Measurements from ENCODE around the gene QPRT. TPM values are rescaled to one million over a fixed set of nuclear protein-coding genes. Genes with fewer than 3 reads are reported as not detected.
"Not testable (repeated sequence)": the region's sequence is repeated elsewhere in the genome, so short reads cannot be mapped to it uniquely, and the experiment has no call there.

QPRT gene
- polyA plus RNA-seq (ENCODE audit: insufficient read depth in 1 of 5, insufficient read length in 5 of 5, low replicate concordance in 1 of 5), result 10 to 100 TPM; 41.9 to 70.9 (median 51.6) TPM
- long read RNA-seq, donor 1, transcript QPRT-204 (1 exons, 2,199 nt), result major isoform, 52 of 109 reads
- long read RNA-seq, donor 1, transcript QPRT-202 (4 exons, 2,343 nt), result minor isoform, 46 of 109 reads
- long read RNA-seq, donor 1, partial matches to known transcripts, result 11 of 109 reads
- long read RNA-seq, donor 1, other reads (novel, unspliced or antisense), result 0 of 109 reads
- long read RNA-seq, donor 2, transcript QPRT-204 (1 exons, 2,199 nt), result minor isoform, 17 of 45 reads
- long read RNA-seq, donor 2, transcript QPRT-202 (4 exons, 2,343 nt), result major isoform, 22 of 45 reads
- long read RNA-seq, donor 2, partial matches to known transcripts, result 6 of 45 reads
- long read RNA-seq, donor 2, other reads (novel, unspliced or antisense), result 0 of 45 reads
- long read RNA-seq, donor 3, transcript QPRT-204 (1 exons, 2,199 nt), result major isoform, 56 of 80 reads
- long read RNA-seq, donor 3, transcript QPRT-202 (4 exons, 2,343 nt), result minor isoform, 22 of 80 reads
- long read RNA-seq, donor 3, partial matches to known transcripts, result 0 of 80 reads
- long read RNA-seq, donor 3, other reads (novel, unspliced or antisense), result 0 of 80 reads
- long read RNA-seq, donor 4, transcript QPRT-204 (1 exons, 2,199 nt), result major isoform, 41 of 67 reads
- long read RNA-seq, donor 4, transcript QPRT-202 (4 exons, 2,343 nt), result minor isoform, 18 of 67 reads
- long read RNA-seq, donor 4, partial matches to known transcripts, result 8 of 67 reads
- long read RNA-seq, donor 4, other reads (novel, unspliced or antisense), result 0 of 67 reads
- long read RNA-seq, donor 5, transcript QPRT-204 (1 exons, 2,199 nt), result minor isoform, 35 of 100 reads
- long read RNA-seq, donor 5, transcript QPRT-202 (4 exons, 2,343 nt), result major isoform, 36 of 100 reads
- long read RNA-seq, donor 5, partial matches to known transcripts, result 22 of 100 reads
- long read RNA-seq, donor 5, other reads (novel, unspliced or antisense), result 7 of 100 reads
- long read RNA-seq, donor 6, transcript QPRT-202 (4 exons, 2,343 nt), result major isoform, 46 of 87 reads
- long read RNA-seq, donor 6, transcript QPRT-204 (1 exons, 2,199 nt), result minor isoform, 30 of 87 reads
- long read RNA-seq, donor 6, partial matches to known transcripts, result 9 of 87 reads
- long read RNA-seq, donor 6, other reads (novel, unspliced or antisense), result 0 of 87 reads
- long read RNA-seq, donor 7, transcript QPRT-204 (1 exons, 2,199 nt), result minor isoform, 16 of 58 reads
- long read RNA-seq, donor 7, transcript QPRT-202 (4 exons, 2,343 nt), result major isoform, 21 of 58 reads
- long read RNA-seq, donor 7, partial matches to known transcripts, result 20 of 58 reads
- long read RNA-seq, donor 7, other reads (novel, unspliced or antisense), result 0 of 58 reads
- long read RNA-seq, donor 8, transcript QPRT-204 (1 exons, 2,199 nt), result major isoform, 24 of 54 reads
- long read RNA-seq, donor 8, transcript QPRT-202 (4 exons, 2,343 nt), result minor isoform, 23 of 54 reads
- long read RNA-seq, donor 8, partial matches to known transcripts, result 7 of 54 reads
- long read RNA-seq, donor 8, other reads (novel, unspliced or antisense), result 0 of 54 reads

DNA sequence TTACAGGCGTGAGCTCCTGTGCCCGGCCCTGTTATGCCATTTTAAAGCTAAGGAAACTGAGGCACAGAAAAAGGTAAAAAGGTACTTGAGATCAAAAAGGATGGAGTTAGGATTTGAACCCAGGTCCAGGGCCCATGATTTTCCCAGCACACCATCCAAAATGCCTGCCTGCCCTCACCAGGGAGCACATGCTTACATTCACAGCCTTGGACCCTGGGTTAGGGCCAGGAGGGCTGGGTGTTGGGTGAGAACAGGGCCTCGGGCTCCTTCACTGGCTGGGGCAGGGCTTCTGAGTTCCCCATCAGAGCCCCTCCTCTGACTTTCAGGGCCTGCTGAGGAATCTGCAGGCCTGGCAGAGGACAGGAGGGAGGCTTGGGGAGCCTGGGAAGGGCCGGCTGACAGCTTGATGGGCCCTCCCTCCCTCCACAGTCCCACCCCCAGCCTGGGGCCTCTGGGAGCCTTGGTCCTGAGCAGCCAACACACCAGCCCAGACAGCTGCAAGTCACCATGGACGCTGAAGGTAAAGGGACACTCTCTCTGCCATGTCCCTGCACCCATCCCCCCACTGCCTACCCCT lies at the start of gene QPRT:
Gene QPRT (plus strand): TSS at position 490 of the 577 bp plus-strand sequence. CDS start 18 bp downstream, at position 508.
- DNase-seq, result peak; percentile 70 to 77

GRCh38 chr16:29629318-29629717 lies 49.7 kb upstream of the QPRT start:
- DNase-seq, result not testable (repeated sequence)

DNA sequence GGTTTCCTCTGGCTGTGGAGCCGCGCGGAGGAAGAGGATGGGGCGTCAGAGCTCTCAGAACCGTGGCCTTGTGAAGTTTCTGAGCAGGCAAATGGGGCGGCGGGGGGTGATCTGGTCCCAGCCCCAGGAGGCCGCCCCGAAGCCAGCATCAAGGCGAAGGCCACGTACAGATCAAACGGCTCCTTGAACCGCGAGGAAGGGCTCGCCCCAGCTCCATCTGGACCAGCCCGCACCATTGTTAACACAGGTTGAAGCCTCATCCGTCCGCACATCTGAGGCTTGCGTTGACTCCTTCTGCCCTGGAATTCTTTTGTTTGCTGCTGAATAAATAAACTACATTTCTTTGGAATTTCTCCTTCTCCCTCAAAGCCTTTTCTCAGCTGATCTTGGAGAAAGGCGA lies 47.3 kb upstream of the QPRT start:
- DNase-seq, result not testable (repeated sequence)

GRCh38 chr16:29635902-29636301 lies 43.1 kb upstream of the QPRT start:
- DNase-seq, result not testable (repeated sequence)

- DNase-seq, result not testable (repeated sequence)
Measured at GRCh38 chr16:29636368-29636767, 42.6 kb upstream of the QPRT start.

DNA sequence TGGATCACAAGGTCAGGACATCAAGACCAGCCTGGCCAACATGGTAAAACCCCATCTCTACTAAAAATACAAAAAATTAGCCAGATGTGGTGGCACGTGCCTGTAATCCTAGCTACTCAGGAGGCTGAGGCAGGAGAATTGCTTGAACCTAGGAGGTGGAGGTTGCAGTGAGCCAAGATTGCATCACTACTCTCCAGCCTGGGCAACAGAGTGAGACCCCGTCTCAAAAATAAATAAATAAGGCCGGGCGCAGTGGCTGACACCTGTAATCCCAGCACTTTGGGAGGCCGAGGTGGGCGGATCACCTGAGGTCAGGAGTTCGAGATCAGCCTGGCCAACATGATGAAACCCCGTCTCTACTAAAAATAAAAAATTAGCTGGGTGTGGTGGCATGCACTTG lies 40.2 kb upstream of the QPRT start:
- DNase-seq, result not testable (repeated sequence)

DNA sequence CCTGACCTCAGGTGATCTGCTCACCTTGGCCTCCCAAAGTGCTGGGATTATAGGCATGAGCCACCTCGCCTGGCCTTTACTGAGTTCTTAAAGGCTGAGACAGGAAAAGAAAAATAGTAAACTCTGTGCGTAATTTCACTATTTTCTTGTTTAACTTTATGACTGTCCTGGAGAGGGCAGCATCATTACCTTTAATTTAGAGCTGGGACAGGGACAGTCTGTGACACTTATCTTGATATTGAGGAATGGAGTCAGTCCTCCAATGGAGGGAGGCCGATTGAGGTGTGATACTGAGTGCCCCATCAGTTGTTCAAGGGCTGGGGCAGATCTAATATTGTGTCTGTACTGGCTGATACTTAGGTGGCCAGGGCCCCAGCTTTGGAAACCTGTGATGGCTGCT lies 37.4 kb upstream of the QPRT start:
- DNase-seq, result no peak

GRCh38 chr16:29643596-29643995 lies 35.4 kb upstream of the QPRT start:
- DNase-seq, result no peak

- no peak for DNase-seq
Measured at GRCh38 chr16:29644338-29644857, 34.6 kb upstream of the QPRT start.

- no peak for DNase-seq
Measured at GRCh38 chr16:29644973-29645693, 33.8 kb upstream of the QPRT start.

- no peak for DNase-seq
Measured at GRCh38 chr16:29645694-29646187, 33.2 kb upstream of the QPRT start.

DNA sequence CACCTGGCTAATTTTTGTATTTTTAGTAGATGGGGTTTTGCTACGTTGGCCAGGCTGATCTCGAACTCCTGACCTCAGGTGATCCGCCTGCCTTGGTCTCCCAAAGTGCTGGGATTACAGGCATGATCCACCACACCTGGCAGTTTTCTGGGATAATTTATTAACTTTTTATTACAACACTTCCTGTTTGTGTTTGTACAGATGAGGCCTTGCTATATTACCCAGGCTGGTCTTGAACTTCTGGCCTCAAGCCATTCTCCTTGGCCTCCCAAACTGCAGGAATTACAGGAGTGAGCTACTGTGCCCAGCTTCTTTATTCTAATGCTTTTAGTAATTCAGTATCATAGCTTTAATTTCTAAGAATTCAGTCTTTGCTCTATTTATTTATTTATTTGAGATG lies 32.0 kb upstream of the QPRT start:
- no peak for DNase-seq

GRCh38 chr16:29649588-29650494 lies 29.1 kb upstream of the QPRT start:
- DNase-seq, result no peak

DNA sequence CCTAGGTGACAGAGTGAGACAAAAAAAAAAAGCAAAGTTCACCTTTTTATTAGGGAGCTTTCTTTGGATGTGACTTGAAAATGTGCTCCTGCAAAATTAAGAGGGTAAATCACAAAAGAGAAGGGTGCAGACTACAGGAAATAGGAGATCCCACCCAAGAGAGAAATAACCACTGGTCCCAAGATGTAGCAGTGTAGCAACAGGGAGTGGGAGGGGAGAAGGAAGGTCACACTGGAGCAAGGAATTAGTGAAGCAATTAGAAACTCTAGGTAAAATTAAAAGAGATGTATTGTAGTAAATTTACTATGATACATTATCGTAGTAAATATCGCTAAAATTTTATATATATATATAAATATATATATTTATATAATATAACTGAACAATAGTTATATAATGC lies 28.2 kb upstream of the QPRT start:
- no peak for DNase-seq

DNA sequence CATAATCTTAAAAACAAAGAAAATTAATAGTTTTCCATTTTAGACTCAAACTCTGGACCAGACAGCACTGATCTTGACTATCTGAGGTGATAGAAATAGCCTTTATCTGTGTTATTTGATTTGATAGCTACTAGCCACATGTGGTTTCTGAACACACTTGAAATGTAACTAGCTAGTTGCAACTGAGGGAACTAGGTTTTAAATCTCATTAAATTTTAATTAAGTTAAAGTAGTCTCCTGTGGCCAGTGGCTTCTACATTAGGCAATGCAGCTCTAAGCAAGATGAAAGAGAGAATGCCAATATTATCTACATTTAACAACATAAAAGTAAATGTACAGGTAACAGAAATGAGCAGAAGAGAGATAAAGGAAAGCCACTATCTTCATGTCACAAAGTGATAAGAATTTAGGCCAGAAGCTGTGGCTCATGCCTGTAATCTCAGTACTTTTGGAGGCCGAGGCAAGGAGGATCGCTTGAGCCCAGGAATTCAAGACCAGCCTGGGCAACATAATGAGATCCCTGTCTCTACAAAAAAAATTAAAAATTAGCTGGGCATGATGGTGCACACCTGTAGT lies 27.1 kb upstream of the QPRT start:
- no peak for DNase-seq

- DNase-seq, result no peak
Measured at GRCh38 chr16:29653471-29653870, 25.5 kb upstream of the QPRT start.

- not testable (repeated sequence) for DNase-seq
Measured at GRCh38 chr16:29653890-29654289, 25.1 kb upstream of the QPRT start.

All from right lung (tissue), 10 donors.